GM21515 (cell line): ENCODE results near the gene EPHA8.

ENCODE experiments used
- ATAC-seq: cut with Tn5 transposase; IDR thresholded peaks from one replicate; pipeline ENCODE4 v1.9.1; 2021; ENCODE audit not compliant: unreplicated experiment

Gene EPHA8

GRCh38 chr1:22588899-22589422, 25.7 kb downstream of the EPHA8 start:
- no peak for ATAC-seq

DNA sequence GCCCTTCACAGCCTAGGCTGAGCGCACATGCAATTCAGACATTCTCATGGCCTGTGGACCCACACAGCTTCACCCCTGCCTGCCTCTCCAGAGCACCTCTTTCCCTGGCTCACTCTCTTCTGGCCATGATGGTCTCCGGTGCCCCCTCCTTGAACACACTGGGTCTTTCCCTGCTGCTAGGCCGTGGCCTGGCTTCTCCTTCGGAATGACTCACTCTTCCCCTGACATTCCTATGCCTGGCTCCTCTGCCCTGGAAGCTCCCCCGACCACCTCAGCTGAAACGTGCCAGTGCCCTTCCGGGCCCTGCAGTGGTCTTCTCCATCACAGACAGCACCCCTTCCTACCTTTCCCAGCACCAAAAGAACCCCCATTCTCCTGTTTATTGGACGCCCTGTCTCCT, 28.3 kb downstream of the EPHA8 start:
- no peak for ATAC-seq

DNA sequence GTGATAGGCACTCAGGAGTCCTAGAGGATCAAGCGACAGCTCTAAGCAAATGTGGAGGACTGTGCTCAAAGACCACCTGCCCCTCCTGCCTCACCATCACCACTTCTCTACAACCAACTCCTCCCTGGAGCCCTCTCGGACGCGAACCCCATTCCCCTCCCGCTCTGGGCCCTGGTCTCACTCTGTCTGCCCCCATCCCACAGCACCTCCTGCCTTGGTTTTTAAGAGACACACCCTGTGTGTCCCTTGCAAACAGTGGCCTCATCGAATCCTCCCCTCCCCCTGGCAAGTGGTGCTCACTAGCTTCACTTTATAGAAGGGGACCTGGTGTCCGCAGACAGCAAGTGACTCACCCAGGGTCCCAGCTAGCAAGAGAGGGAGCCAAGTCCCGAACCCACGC, 28.8 kb downstream of the EPHA8 start:
- no peak for ATAC-seq

DNA sequence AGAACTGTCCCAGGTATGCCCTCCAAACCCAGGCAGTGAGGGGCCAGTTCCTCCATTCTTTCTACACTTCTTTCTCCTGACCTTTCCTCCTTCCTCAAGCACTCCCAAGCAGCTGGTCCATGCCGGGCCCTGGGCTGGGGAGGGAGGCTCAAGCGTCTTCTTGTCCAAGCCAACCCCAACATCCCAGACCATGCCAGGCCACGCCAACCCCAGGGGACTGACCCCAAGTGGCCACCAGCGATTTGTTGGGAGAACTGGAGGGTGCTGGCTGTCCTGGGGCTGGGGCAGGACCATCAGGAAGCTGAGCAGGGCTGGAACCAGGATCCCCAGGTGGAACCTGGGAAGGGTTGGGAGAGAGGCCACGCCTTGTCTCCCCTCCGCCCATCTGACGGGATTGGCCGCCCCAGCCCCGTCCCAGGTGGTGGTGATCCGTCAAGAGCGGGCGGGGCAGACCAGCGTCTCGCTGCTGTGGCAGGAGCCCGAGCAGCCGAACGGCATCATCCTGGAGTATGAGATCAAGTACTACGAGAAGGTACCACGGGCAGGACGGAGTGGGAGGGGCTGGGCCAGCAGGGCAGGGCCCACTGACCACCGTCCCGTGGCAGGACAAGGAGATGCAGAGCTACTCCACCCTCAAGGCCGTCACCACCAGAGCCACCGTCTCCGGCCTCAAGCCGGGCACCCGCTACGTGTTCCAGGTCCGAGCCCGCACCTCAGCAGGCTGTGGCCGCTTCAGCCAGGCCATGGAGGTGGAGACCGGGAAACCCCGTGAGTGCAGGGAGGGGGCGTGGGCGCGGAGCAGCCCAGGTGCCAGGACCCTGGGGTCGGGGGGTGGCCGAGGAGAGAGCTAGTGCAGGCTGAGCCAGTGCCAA, 29.9 kb downstream of the EPHA8 start:
- ATAC-seq = no peak

GRCh38 chr1:22594396-22594795, 31.1 kb downstream of the EPHA8 start:
- no peak for ATAC-seq

- ATAC-seq = no peak
Measured at GRCh38 chr1:22595108-22595507, 31.8 kb downstream of the EPHA8 start.

DNA sequence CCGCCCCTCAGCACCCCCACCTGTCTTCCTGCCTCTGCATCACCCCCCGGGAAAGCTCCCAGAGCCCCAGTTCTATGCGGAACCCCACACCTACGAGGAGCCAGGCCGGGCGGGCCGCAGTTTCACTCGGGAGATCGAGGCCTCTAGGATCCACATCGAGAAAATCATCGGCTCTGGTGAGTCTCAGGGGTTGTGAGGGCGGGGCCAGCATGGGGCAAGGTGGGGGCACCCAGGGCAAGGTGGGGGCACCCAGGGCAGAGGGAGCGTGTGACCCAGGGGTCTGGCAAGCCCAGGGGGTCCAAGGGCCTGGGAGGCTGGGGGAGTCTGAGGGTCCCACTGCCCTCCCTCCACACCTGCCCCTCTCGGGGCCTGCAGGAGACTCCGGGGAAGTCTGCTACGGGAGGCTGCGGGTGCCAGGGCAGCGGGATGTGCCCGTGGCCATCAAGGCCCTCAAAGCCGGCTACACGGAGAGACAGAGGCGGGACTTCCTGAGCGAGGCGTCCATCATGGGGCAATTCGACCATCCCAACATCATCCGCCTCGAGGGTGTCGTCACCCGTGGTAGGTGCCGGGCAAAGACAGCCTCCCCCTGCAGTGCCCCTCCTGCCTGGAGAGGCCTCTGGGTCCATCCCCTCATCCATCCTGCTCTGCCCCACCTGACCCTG, 34.1 kb downstream of the EPHA8 start:
- ATAC-seq = no peak

- ATAC-seq = no peak
Measured at GRCh38 chr1:22597996-22598395, 34.7 kb downstream of the EPHA8 start.

- no peak for ATAC-seq
Measured at GRCh38 chr1:22598736-22599135, 35.4 kb downstream of the EPHA8 start.

DNA sequence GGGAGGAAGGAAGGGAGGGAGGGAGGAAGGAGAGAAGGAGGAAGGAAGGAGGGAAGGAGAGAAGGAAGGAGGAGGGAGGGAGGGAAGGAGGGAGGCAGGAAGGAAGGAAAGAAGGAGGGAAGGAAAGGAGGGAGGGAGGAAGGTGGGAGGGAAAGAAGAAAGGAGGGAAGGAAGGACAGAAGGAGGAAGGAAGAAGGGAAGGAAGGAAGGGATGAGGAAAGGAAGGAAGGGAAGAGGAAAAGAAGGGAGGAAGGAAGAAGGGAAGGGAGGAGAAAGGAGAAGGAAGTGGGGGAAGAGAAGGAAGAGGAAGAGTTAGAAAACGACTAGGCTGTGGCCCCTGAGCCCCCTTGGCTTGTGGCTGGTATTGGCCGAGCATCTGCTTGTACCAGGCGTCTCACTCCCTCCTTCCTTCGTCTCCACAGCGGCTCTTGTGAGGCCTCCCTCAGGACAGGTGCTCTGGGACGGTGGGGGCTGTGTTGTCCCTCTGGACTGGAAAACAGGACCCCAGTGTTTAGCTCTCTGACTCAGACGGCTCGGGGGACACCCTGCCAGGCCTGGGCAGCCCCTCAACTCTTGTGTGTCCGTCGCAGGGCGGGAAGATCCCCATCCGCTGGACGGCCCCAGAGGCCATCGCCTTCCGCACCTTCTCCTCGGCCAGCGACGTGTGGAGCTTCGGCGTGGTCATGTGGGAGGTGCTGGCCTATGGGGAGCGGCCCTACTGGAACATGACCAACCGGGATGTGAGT, 37.0 kb downstream of the EPHA8 start:
- ATAC-seq = no peak

DNA sequence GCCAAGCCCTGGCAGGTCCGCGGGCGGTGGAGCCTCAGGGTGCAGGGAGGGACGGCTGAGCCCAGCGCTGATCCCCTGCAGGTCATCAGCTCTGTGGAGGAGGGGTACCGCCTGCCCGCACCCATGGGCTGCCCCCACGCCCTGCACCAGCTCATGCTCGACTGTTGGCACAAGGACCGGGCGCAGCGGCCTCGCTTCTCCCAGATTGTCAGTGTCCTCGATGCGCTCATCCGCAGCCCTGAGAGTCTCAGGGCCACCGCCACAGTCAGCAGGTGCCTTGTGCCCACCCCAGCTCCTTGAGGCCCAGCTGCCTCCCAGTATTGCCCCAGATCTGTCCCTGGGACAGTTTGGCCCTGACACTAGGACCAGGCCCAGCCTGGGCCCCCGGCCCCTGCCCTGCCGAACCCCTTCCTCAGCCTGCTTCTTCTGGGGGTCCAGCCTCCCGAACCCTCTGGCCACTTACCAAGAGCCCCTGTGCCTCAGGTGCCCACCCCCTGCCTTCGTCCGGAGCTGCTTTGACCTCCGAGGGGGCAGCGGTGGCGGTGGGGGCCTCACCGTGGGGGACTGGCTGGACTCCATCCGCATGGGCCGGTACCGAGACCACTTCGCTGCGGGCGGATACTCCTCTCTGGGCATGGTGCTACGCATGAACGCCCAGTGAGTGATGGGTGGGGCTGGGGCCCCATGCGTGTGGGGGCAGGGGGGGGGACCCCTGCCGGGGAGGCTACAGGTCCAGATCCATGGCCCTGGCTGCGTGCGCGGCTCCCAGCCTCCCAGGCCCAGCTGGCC, 37.7 kb downstream of the EPHA8 start:
- ATAC-seq = no peak

DNA sequence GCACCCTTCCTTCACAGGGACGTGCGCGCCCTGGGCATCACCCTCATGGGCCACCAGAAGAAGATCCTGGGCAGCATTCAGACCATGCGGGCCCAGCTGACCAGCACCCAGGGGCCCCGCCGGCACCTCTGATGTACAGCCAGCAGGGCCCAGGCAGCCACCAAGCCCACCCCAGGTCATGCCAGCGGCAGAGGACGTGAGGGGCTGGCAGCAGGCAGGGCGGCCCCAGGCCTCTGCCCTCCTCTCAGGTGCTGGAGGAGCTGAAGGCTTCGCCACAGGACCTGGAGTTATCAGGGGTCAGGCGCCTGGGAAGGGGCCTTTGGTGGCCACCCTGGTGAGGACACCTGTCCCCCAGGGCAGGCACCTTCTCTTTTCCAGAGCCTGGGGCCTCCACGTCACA, 38.3 kb downstream of the EPHA8 start:
- no peak for ATAC-seq

DNA sequence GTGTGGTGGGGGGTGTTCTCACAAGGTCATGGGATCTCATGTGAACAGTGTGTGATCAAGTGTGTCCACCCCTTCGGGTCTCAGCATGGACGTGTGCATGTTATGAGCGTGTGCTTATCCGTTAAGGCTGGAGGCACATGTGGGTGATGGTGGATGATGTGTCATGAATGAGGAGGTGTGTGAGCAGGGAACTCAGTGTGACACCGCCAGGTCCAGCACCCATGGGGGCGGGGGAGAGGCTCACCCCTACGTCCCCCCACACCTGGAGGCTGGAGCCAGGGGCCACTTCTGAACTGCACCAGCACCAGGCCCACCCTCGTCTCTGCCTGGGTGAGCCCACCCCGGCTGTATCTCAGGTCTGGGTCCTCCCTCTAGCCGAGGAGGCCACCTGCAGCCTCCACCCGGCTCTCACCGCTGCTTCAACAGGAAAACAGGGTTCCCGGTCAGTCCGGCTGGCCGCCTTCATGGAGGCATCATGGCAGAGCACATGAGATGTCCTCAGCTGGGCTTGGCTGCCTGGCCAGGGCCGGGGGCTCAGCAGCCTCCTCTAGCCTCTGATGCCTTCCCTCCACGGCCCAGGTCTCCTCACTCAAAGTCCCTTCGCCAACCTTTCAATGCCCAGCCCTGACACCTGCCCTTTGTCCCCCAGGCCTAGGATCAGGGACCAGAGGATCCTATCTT, 38.9 kb downstream of the EPHA8 start:
- ATAC-seq = no peak

- no peak for ATAC-seq
Measured at GRCh38 chr1:22606161-22606560, 42.9 kb downstream of the EPHA8 start.

GRCh38 chr1:22607154-22607553, 43.9 kb downstream of the EPHA8 start:
- no peak for ATAC-seq

DNA sequence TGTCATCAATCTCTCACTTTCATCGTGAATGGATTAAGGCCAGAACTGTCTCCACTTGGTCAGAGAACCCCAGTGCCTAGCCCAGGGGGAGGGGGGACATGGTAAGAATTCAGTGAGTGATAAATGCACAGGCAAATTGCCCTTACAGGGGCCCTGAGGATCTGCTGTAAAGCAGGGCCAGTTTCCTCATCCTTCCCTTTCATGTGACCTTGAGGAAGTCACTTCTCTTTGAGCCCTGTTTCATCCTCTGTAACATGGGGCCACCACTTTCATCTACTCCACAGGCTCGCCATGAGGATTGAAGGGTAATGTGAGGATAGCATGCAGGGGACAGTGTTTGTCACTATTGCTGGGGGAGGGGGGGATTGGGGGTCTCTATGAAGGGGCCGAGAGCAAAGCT, 45.1 kb downstream of the EPHA8 start:
- ATAC-seq = no peak

DNA sequence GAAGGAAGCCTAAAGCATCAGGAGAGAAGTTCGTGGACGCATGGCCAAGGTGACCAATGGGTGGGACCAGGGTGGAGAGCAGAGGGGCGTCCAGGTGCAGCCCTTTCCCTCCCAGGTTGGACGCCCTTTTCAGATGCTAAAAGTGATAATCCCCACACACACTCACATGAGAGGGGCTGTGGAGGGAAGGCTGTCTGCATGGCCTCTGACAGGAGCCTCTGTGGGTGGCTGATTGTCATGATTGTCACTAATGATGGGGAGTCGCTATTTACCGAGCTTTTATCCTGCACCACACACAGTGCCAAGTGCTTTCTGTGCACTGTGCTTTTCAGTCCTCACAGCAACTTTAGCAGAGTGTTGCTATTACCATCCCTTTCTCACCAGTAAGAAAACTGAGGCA, 46.0 kb downstream of the EPHA8 start:
- ATAC-seq = no peak

GRCh38 chr1:22611530-22611947, 48.2 kb downstream of the EPHA8 start:
- no peak for ATAC-seq

DNA sequence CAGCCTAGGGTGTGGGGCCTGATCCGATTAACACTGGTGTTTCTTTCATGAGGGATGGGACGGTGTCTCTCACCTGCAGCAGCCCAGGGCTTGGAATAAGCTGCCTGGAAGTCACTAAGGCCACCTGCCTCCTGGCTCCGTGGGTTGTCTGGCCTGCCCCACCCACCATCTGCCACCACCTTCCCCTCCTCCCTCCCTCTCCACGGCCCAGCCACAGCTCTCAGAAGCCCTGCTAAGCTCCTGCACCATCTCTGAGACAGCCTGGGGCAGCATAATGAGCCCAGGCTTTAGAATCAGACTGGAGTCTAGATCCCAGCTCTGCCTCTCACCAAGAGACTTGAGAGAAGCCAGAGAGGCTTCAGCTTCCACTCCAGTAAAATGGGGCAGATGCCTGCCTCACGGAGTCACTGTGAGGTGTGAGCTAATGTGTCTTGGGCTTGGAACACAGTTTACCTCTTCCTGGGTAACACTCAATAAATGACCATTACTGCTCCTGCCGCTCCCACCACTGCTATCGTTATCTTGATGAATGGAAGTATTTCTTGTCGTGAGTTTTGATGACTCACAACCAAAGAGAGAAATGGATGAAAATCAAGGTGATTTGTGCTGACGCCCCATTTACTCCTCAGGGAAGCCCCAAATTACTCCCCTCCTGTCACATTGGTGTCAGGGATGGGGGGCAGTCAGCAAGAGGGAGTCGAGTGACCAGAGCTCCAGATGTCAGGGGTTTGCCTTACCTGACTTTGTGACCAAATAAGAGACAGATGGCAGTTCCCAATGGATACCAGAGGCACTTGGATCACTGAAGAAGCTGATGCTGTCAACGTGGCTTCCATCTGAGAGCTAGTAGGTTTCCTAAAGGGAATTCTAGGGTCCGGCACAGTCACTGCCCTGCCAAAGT, 49.6 kb downstream of the EPHA8 start:
- no peak for ATAC-seq
